LNCAP (cell line): ENCODE data around the gene CYP4V2.

ENCODE experiments used
- TF ChIP-seq, protein P1 (sequence below): fragments of 450-650 bp; IDR thresholded peaks from 2 replicates; pipeline ENCODE4 v1.5.1; 2017; ENCODE audit warnings: mild to moderate bottlenecking

CYP4V2 gene

DNA sequence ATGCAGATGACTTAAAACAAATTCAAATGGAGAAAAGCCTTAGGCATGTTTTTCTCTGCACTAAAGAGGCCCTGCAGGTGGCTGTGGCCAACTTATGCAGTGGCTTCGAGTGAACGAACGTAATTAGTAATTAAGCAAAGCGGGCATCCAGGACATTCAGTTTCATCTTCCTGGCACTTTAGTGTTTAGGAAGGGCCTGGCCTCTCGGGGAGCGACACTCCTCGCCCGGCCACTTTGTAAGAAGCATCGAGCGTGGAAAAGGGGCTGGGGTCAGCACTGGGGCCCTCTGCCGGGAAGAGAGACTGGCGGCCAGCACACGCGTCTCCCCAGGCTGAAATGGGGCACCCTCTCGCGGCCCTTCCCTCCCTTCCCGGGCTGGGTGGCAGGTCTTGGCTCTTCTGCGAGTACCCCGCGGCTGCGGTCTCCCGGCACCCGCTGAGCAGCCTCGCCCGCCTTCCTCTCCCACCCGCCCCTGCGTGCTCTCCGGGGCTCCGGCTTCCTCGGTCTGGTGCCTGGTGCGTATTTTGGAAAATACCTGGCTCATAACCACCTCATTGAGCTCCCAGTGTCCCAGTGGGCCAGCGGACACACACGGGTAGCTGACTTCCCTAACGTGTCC, 677 bp upstream of the CYP4V2 start:
- TF ChIP-seq, protein P1, sequence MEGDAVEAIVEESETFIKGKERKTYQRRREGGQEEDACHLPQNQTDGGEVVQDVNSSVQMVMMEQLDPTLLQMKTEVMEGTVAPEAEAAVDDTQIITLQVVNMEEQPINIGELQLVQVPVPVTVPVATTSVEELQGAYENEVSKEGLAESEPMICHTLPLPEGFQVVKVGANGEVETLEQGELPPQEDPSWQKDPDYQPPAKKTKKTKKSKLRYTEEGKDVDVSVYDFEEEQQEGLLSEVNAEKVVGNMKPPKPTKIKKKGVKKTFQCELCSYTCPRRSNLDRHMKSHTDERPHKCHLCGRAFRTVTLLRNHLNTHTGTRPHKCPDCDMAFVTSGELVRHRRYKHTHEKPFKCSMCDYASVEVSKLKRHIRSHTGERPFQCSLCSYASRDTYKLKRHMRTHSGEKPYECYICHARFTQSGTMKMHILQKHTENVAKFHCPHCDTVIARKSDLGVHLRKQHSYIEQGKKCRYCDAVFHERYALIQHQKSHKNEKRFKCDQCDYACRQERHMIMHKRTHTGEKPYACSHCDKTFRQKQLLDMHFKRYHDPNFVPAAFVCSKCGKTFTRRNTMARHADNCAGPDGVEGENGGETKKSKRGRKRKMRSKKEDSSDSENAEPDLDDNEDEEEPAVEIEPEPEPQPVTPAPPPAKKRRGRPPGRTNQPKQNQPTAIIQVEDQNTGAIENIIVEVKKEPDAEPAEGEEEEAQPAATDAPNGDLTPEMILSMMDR = peak; percentile 24; the same call in 1 of the 2 replicates

DNA sequence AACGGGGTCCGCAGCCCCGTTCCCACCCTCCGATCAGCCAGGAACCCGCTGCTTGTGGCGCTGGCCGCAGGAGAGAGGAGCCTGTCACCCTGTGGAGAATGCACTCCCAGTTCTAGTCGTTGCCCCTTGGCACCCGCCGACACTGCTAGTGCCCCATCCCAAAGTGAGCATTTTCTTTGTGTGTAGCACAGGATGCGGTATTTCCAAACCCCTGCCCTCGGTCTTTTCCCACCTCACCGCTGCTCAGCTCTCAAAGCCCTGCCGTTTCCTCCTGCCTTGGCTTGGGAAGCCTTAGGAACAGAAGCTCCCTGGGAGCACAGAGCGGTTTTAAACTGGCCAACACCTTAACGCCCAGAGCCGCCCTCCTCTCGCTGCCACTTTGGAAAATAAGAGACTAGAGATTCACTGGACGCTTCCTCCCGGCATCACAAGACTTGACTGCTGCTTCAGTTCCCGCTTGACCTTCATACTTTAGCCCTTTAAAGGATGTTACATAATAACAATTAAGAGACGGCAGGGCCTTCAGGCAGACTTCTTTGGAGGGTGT, 772 bp downstream of the CYP4V2 start:
- TF ChIP-seq, protein P1 = no peak

DNA sequence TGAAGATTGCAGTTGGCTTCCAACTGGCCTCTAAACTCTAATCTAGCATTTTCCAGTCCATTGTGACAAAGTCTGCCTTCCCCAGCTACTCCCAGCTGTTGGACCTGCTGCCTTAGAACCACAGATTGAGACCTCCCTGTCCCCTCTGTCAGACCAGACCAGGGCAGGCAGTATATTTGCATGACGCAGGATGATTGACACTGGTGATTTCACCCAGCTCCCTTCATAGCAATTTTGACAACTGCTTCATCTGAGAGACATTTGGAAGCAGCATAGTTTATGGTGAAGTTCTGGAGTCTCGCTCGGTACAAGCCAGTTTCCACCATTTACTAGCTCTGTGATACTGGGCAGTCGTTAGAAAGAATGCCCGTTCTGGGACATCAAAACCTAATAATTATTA, 2.5 kb downstream of the CYP4V2 start:
- TF ChIP-seq, protein P1 = no peak

DNA sequence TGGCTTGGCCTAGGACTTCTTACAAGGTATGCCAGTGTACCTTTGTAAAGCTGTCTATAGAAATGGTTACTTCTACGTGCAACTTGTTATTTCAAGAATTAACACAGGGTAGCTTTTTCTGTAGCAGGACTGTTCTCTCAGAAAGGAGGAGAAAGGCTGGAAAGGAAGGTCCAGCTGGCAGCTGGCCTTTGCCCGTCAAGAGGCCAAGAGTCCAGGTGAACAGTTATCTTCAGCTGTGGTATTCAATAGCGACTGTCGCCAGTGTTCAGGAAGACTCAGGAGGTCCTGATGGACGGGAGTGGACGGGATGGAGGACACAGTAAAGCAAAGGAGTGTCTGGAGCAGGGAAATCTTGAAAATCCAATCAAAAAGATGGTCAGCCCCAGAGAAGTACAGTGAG, 4.7 kb downstream of the CYP4V2 start:
- TF ChIP-seq, protein P1 = no peak

DNA sequence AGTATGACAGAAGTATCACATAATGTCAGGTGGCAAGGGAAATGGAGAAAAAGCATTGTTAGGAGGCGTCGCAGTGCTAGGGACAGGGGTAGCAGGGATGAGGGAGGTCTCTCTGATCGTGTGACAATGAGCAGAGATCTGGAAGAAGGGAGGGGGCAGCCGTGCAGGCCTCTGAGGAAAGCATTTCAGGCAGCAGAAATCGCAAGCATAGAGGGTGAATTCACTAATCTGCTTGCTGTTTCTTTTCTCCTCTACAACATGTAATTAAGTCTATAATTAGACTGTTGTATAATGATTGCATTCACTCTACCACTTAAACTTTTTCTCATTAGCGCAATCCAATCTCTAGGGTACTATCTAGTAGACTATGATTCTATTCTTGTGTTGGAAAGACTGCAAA, 9.1 kb downstream of the CYP4V2 start:
- TF ChIP-seq, protein P1 = no peak

DNA sequence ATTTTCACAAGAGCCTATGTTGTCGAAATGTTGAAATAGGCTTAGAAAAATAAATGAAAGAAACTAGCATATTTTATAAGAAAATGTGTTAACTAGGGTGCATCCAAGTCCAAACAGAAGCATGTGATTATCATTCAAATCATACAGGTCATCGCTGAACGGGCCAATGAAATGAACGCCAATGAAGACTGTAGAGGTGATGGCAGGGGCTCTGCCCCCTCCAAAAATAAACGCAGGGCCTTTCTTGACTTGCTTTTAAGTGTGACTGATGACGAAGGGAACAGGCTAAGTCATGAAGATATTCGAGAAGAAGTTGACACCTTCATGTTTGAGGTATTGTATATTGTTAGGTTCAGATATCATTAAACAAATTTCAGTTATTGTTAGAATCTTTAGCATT, 9.6 kb downstream of the CYP4V2 start:
- TF ChIP-seq, protein P1 = no peak

DNA sequence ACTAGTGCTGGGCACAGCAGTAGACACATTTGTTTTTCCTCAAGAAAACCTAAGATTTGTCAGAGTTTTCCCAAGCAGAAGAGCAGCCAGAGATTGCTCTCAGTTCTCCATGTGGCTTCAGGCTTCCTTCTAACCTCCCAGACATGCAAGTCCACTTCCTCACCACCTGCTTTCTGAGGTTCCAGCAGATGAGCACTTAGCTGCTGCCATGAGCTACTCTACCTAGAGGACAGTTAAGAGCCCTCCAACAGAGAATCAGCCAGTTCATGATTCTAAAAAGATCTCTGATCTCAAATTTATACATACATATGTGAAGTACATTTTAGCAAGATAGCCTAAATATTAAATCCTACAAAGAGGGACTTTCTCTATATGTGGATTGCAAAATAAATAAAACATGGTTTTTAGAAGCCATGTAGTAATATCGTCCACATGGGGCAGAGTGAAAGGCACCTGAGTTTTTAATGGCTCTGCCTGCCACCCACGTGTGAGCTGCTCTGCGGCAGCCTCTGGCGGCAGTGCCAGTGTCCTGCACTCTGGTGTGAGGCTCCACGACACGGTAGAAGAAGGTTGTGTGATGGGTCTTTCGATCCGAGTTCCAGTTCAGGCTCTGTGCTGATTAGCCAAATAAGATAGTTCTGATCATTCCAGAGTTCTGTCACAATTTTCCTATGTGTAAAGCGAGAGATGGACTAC, 10.3 kb downstream of the CYP4V2 start:
- TF ChIP-seq, protein P1 = peak; percentile 56
